Measurements from ENCODE around the gene DUXA.
"Not testable (repeated sequence)": the region's sequence is repeated elsewhere in the genome, so short reads cannot be mapped to it uniquely, and the experiment has no call there.

The DUXA gene

DNA sequence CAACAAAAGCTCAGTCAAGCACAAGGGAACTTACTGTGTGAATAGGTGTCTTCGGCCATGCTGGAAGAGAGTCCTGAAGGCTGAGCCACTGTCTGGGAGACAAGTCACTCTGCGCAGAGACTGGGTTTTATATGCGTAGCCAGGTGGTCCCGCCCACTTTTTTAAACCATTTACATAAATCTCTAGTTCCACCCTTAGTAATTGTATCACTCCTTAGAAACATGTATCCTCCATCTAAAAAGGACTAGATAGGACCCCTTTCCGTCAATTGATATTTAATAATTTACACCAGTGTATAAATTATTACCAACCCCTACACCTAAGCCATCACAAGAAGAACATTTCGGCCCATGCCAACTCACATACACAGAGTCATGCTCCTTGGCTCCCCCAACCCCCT, at the start of gene DUXA:
DUXA (minus strand) TSS at position 101 of the 400 bp plus-strand sequence; CDS start at position 59, 42 bp downstream.
- no peak for DNase-seq (ENCODE audit: low spot score)

- no peak for DNase-seq (ENCODE audit: low spot score)
Measured at GRCh38 chr19:57212109-57212508, 44.8 kb upstream of the DUXA start.

- no peak for DNase-seq (ENCODE audit: low spot score)
Measured at GRCh38 chr19:57210381-57210780, 43.1 kb upstream of the DUXA start.

DNA sequence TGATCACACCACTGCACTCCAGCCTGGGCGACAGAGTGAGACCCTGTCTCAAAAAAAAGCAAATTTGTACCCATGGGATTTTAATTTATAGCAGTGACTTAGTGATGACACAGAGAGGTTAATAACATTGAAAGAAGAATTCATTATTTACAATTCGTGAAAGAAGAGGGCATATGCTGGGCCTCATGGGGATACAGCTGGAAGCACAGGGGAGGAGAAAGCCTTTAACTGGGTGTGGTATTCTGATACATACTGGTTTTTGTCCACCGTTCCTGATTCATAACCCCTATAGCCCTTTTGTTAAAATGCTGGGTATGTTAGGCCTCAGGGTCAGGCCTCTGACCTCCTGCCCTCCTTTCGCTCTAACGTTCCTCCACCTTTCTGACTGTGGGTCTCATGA, 34.9 kb upstream of the DUXA start:
- no peak for DNase-seq (ENCODE audit: low spot score)

DNA sequence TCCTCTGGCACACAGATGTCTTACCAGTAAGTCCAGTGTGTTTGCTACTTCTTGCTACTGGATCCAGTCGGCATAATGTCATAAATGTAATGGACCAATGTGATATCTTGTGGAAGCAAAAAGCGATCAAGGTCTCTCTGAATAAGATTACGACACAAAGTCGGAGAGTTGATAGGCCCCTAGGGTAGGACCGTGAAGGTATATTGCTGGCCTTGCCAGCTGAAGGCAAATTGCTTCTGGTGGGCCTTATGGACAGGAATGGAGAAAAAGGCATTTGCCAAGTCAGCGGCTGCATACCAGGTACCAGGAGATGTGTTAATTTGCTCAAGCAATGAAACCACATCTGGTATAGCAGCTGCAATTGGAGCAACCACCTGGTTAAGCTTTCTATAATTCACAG, 30.6 kb upstream of the DUXA start:
- DNase-seq (ENCODE audit: low spot score), result not testable (repeated sequence)

GRCh38 chr19:57192993-57193392, 25.7 kb upstream of the DUXA start:
- DNase-seq (ENCODE audit: low spot score), result no peak

DNA sequence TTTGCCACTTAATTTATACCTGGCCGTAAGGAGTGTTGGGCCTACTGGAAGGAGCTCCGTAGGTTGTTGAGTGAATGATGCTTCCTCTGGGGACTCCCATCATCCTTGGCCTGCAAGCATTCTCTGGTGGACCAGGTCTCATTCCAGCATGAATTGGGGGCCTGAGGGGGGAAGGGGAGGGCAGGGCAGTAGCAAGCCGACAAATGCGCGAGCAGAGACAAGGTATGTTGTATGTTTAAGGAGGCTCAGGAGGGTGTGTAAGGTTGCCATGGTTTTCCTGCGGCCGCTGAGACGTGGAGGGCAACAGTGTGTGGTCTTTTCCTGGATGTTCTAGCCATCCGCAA, 24.8 kb upstream of the DUXA start:
- DNase-seq (ENCODE audit: low spot score), result no peak

DNA sequence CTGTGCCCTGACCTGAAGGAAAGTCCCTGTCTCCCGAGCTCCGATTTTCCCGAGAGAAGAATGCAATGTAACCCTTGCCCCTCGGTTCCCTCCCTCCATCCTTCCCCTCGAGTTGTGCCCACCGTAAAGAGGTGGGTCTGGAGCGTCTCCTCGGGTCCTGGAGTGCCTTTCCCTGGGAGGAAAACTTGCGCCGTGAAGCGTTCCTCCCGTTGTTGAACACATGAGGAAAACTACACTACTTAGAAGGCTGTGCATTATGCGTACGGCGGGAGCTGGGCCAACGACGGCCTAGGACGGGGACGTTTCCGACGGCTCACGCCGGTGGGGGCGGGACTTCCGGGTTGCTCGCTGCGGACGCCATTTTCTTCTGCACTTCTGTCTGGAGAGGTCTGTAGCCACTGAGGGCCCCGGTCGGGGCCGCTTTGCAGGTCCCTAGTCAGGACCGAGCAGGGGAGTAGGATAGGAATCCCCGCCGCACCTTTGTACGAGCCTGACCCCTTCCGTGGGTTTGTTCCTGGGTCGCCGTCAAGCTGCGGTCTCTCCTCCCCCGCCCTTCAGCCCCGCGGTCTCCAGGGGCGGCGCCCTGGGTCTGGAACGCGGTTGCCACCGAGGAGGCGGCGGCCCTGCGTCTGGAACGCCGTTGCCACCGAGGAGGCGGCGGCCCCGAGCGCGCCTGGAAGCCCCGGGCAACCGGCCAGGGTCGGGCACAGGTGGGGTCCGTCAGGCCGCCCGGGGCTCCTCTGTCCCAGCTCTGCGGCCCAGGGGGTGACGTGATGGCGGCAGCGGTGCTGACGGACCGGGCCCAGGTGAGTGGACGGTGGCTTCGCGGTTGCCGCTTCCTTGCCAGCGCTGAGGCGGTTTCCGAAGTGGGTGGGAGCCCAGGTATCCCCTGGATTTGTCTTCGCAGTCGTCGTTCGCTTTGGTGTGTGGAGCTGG, 24.1 kb upstream of the DUXA start, which contains the start of gene ZNF264:
ZNF264 (plus strand) TSS at position 360 of the 936 bp plus-strand sequence; CDS start at position 774, 414 bp downstream.
- peak; percentile 96 for DNase-seq (ENCODE audit: low spot score)

DNA sequence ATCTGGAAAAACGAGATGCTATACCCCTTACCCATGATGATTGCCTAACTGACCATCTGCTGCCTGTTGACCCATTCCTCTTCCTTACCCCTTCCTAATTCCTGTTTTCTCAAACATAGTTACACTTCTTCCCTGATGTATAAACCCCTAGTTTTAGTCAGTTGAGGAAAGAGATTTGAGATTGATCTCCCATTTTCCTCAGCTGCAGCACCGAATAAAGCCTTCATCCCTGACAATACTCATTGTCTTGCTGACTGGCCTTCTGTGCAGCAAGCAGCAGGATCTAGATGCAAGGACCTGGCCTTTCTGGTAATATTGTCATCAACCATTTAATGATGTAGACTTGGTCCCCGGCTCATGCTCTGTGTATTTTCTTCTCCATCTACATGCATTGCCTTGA, 23.0 kb upstream of the DUXA start:
- DNase-seq (ENCODE audit: low spot score), result no peak

- peak; percentile 75 for DNase-seq (ENCODE audit: low spot score)
Measured at GRCh38 chr19:57171551-57172081, 4.3 kb upstream of the DUXA start.

GRCh38 chr19:57165846-57166245, 1.4 kb downstream of the DUXA start:
- no peak for DNase-seq (ENCODE audit: low spot score)

DNA sequence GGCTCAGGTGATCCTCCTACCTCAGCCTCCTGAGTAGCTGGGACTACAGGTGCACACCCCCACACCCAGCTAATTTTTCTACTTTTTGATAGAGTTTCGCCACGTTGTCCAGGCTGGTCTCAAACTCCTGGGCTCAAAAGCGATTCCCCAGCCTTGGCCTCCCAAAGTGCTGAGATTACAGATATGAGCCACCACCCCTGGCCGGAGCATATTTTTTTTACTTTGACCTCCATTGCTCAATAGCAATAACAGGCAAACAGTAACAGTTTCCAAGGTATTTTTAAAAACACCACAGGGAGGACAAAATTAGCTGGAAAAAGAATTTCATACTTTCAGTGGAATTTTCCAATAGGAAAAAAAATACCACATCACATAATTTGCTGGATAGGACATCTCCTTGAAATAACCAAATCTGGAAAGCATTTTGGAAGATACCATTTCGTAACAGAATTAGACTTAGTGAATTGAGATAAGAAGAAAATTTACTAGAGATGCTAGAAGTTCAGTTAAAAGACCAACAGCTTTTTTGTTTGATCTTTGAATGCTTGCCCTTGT, 5.2 kb downstream of the DUXA start:
- DNase-seq (ENCODE audit: low spot score), result no peak

DNA sequence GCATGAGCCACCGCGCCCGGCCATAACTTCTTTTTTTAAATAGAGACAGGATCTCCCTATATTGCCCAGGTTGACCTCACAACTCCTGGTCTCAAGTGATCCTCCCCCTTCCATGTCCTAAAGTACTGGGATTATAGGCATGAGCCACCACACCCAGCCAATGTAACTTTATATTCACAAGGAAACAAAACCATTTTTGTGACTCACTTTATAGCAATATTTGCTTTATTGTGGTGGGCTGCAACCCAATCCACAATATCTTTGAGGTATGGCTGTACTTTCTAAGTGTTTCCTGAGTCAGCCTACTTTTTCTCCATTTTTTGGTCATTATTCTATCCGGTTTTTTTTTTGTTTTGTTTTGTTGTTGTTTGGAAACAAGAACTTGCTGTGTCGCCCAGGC, 14.4 kb downstream of the DUXA start:
- no peak for DNase-seq (ENCODE audit: low spot score)

GRCh38 chr19:57141699-57142098, 25.6 kb downstream of the DUXA start:
- DNase-seq (ENCODE audit: low spot score), result no peak

GRCh38 chr19:57135797-57136196, 31.5 kb downstream of the DUXA start:
- DNase-seq (ENCODE audit: low spot score), result no peak

GRCh38 chr19:57127403-57127802, 39.9 kb downstream of the DUXA start:
- DNase-seq (ENCODE audit: low spot score), result not testable (repeated sequence)

DNA sequence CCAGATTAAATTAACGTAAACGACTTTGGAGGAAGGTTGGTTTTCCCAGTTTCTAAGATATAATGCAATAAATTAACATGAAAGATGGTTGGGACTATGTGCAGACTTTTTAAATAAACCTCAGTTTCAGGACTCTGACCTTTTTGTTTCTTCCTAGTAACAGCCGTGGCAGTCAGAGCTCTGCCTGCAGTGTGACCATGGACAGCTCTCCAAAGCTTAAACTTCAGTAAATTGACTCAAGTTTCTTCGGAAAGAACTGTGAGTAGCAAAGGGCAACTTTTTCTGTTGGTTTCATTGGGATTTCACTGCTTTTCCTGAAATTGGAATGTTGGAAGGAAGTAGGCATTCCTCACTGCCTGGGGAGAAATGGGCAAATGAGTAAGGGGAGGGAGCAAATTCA, 43.4 kb downstream of the DUXA start:
- no peak for DNase-seq (ENCODE audit: low spot score)

DNA sequence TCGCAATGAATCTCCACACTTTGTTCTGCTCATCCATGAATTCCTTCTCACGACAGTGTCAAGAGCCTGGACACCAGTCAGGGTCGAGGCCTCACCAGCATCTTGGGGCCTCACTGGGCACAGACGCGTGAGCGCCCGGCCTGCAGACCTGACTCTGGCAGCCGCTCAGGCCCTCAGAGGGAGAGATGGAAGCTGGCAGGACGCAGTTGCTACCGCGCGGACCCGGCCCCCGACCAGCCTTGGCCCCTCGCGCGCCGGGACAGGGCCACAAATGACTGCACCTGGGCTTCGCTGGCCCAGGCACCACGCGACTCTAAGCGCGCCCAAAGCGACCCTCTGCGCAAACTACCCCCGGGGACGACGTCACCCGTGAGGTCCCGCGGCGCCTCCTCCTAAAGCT, 48.4 kb downstream of the DUXA start:
- no peak for DNase-seq (ENCODE audit: low spot score)

DNA sequence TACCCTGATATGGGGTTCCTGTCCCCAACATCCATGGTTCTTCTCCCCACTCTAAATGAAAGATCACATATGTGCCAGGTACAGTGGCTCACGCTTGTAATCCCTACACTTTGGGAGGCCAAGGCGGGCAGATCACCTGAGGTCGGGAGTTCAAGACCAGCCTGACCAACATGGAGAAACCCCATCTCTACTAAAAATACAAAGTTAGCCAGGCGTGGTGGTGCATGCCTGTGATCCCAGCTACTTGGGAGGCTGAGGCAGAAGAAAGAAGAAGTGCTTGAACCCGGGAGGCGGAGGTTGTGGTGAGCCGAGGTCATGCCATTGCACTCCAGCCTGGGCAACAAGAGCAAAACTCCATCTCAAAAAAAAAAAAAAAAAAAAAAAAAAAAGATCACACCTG, 53.8 kb downstream of the DUXA start:
- DNase-seq (ENCODE audit: low spot score), result not testable (repeated sequence)

DNA sequence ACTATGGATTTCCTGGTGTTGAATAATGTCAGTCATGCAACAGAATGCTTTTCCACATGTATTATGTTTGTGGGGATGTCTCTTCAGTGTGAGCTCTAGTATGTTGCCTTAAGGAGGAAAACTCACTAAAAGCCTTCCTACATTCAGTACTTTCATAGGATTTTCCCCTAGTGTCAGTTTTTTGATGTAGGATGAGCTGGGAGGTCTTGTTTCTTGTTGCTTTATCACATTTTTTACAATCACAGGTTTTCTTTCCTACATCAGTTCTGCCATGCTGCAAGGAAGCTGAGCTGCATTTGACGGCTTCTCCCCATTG, 56.0 kb downstream of the DUXA start:
- DNase-seq (ENCODE audit: low spot score), result no peak

GRCh38 chr19:57110592-57111328, 56.5 kb downstream of the DUXA start:
- DNase-seq (ENCODE audit: low spot score), result no peak

DNA sequence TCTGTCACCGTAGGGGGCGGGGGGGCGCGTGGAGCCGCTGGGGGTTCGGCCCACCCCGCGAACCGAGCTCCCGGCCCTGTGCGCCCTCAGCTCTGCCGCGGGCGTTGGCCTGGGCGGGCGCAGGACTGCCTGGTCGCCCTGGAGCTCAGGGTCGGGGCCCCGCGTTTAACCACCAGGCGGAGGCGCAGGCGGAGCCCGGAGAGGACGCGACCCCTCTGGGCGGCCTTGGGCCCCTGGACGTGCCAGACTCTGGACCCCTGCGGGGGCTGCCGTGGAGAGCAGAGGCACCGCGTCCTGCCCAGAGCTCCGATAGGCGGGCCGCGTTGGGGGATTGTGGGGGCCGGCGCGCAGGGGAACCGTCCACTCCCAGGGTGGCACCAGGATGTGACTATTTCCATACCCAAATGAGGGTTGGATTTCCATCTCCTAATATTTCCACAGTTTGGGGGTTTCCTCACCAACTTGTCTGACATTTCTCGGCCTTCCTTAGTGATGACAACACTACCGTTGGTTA, 60.5 kb downstream of the DUXA start:
- peak; percentile 39 for DNase-seq (ENCODE audit: low spot score)
